ENCODE data around the gene CDK11B.
"Not testable (repeated sequence)": the region's sequence is repeated elsewhere in the genome, so short reads cannot be mapped to it uniquely, and the experiment has no call there.

CDK11B gene

GRCh38 chr1:1680912-1681273 lies 22.1 kb upstream of the CDK11B start:
- no peak for DNase-seq

GRCh38 chr1:1680031-1680911 lies 21.5 kb upstream of the CDK11B start:
- no peak for DNase-seq

- no peak for DNase-seq
Observed at GRCh38 chr1:1678581-1679380, 20.0 kb upstream of the CDK11B start.

- no peak for DNase-seq
Observed at GRCh38 chr1:1677718-1678580, 19.1 kb upstream of the CDK11B start.

GRCh38 chr1:1676087-1676486 lies 17.3 kb upstream of the CDK11B start:
- DNase-seq = not testable (repeated sequence)

- DNase-seq = not testable (repeated sequence)
Observed at GRCh38 chr1:1675218-1675617, 16.4 kb upstream of the CDK11B start.

GRCh38 chr1:1674806-1675205 lies 16.0 kb upstream of the CDK11B start:
- DNase-seq = not testable (repeated sequence)

GRCh38 chr1:1672181-1672965 lies 13.6 kb upstream of the CDK11B start:
- DNase-seq = no peak

- no peak for DNase-seq
Observed at GRCh38 chr1:1671365-1672119, 12.7 kb upstream of the CDK11B start.

GRCh38 chr1:1670866-1671265 lies 12.1 kb upstream of the CDK11B start:
- DNase-seq = no peak

GRCh38 chr1:1669468-1670440 lies 10.9 kb upstream of the CDK11B start:
- no peak for DNase-seq

- no peak for DNase-seq
Observed at GRCh38 chr1:1666526-1666925, 7.7 kb upstream of the CDK11B start.

- DNase-seq = no peak
Observed at GRCh38 chr1:1665815-1666251, 7.0 kb upstream of the CDK11B start.

- DNase-seq = no peak
Observed at GRCh38 chr1:1664941-1665814, 6.4 kb upstream of the CDK11B start.

GRCh38 chr1:1664318-1664717 lies 5.5 kb upstream of the CDK11B start:
- DNase-seq = not testable (repeated sequence)

GRCh38 chr1:1662830-1663560 lies 4.2 kb upstream of the CDK11B start:
- DNase-seq = not testable (repeated sequence)

- not testable (repeated sequence) for DNase-seq
Observed at GRCh38 chr1:1662392-1662791, 3.6 kb upstream of the CDK11B start.

GRCh38 chr1:1648265-1648664 lies 10.5 kb downstream of the CDK11B start:
- DNase-seq = not testable (repeated sequence)

Measured in hippocampal formation (tissue), 2 donors.